WTC11 (cell line): ENCODE results near the gene EMC9. TPM values are rescaled to one million over a fixed set of nuclear protein-coding genes. Genes with fewer than 3 reads are reported as not detected.

Experiments
- ATAC-seq: fragments of 200-7000 bp; cut with Tn5 transposase; 2 replicates; pipeline ENCODE4 v1.10.0; 2021; ENCODE audit warnings: mild to moderate bottlenecking, moderate library complexity
- CTCF ChIA-PET: fragments of 300-600 bp; sonication (Branson Sonifier 250); formaldehyde crosslinking; loops from one replicate; lab custom pipeline; 2021; ENCODE audit warnings: antibody characterized with exemption; lab: Charles Lee
- POLR2A ChIA-PET: fragments of 350-600 bp; sonication (Branson Sonifier 250); formaldehyde crosslinking; loops from one replicate; lab custom pipeline; 2021; ENCODE audit warnings: antibody characterized with exemption; lab: Charles Lee
- DNase-seq: peaks from one replicate; pipeline ENCODE4 v3.0.0; 2021; ENCODE audit warnings: low spot score
- H3K27ac Mint-ChIP-seq: 2 replicates; pipeline ENCODE4 v1.8.0; 2021; ENCODE audit warnings: mixed read lengths
- H3K27me3 Mint-ChIP-seq: 2 replicates; pipeline ENCODE4 v1.8.0; 2021; ENCODE audit warnings: low read depth, mild to moderate bottlenecking, moderate library complexity, mixed read lengths
- H3K36me3 Mint-ChIP-seq: 2 replicates; pipeline ENCODE4 v1.8.0; 2021; ENCODE audit warnings: mixed read lengths
- H3K4me1 Mint-ChIP-seq: 2 replicates; pipeline ENCODE4 v1.8.0; 2022; ENCODE audit warnings: mixed read lengths
- H3K4me3 Mint-ChIP-seq: 2 replicates; pipeline ENCODE4 v1.8.0; 2021; ENCODE audit warnings: mild to moderate bottlenecking, moderate library complexity, mixed read lengths
- H3K9me3 Mint-ChIP-seq: 2 replicates; pipeline ENCODE4 v1.8.0; 2021; ENCODE audit warnings: mixed read lengths
- CREB1 ChIP-seq: sonication (generic); formaldehyde crosslinking; IDR thresholded peaks from 2 replicates; pipeline ENCODE4 v1.8.0; 2023; ENCODE audit warnings: mild to moderate bottlenecking, missing genetic modification reagents
- ESRRA ChIP-seq: sonication (generic); formaldehyde crosslinking; IDR thresholded peaks from 2 replicates; pipeline ENCODE4 v1.8.1; 2022; ENCODE audit warnings: mild to moderate bottlenecking, missing genetic modification reagents, borderline replicate concordance
- GRHL2 ChIP-seq: fragments of 250-450 bp; sonication (Bioruptor Pico); IDR thresholded peaks from 2 replicates; pipeline ENCODE4 v1.8.0; 2022; ENCODE audit warnings: mild to moderate bottlenecking, moderate library complexity; ENCODE audit not compliant: insufficient replicate concordance, severe bottlenecking
- NR3C1 ChIP-seq: sonication (generic); formaldehyde crosslinking; conservative IDR thresholded peaks from 2 replicates; pipeline ENCODE4 v1.8.1; 2023; ENCODE audit warnings: low read depth, mild to moderate bottlenecking, missing genetic modification reagents
- PRRX2 ChIP-seq: fragments of 250-450 bp; sonication (Bioruptor Pico); IDR thresholded peaks from 2 replicates; pipeline ENCODE4 v1.8.0; 2021; ENCODE audit warnings: mild to moderate bottlenecking
- STAT6 ChIP-seq: sonication (generic); formaldehyde crosslinking; conservative IDR thresholded peaks from 2 replicates; pipeline ENCODE4 v1.8.1; 2023; ENCODE audit warnings: mild to moderate bottlenecking, low read depth, missing genetic modification reagents, moderate library complexity
- TEAD1 ChIP-seq: sonication (generic); formaldehyde crosslinking; IDR thresholded peaks from 2 replicates; pipeline ENCODE4 v1.8.0; 2022; ENCODE audit warnings: mild to moderate bottlenecking, missing genetic modification reagents
- ZNF138 ChIP-seq: sonication (generic); formaldehyde crosslinking; conservative IDR thresholded peaks from 2 replicates; pipeline ENCODE4 v1.8.1; 2022; ENCODE audit warnings: mild to moderate bottlenecking, moderate library complexity, missing genetic modification reagents
- ZNF317 ChIP-seq: sonication (generic); formaldehyde crosslinking; IDR thresholded peaks from 2 replicates; pipeline ENCODE4 v1.8.1; 2023; ENCODE audit warnings: low read depth, mild to moderate bottlenecking, moderate library complexity, missing genetic modification reagents, borderline replicate concordance
- ZNF671 ChIP-seq: fragments of 250-450 bp; sonication (Bioruptor Pico); IDR thresholded peaks from 2 replicates; pipeline ENCODE4 v1.8.0; 2021; ENCODE audit warnings: mild to moderate bottlenecking
- total RNA-seq: library from RNA; stranded (reverse); gene quantifications from 3 replicates; pipeline ENCODE4 v1.2.3, GENCODE V29; 2021
- TF ChIP-seq, protein P1 (sequence below): sonication (generic); formaldehyde crosslinking; IDR thresholded peaks from 2 replicates; pipeline ENCODE4 v1.8.1; 2022; ENCODE audit warnings: mild to moderate bottlenecking, moderate library complexity, missing genetic modification reagents
- TF ChIP-seq, protein P2 (sequence below): sonication (generic); formaldehyde crosslinking; IDR thresholded peaks from 2 replicates; pipeline ENCODE4 v1.8.1; 2022; ENCODE audit warnings: missing genetic modification reagents, borderline replicate concordance
- TF ChIP-seq, protein P3 (sequence below): fragments of 250-450 bp; sonication (Bioruptor Pico); IDR thresholded peaks from 2 replicates; pipeline ENCODE4 v1.9.0; 2021; ENCODE audit warnings: moderate library complexity, mild to moderate bottlenecking, inconsistent platforms, borderline replicate concordance

The EMC9 gene
- total RNA-seq, 1 experiment from 2014 or later = 44.4 TPM

DNA sequence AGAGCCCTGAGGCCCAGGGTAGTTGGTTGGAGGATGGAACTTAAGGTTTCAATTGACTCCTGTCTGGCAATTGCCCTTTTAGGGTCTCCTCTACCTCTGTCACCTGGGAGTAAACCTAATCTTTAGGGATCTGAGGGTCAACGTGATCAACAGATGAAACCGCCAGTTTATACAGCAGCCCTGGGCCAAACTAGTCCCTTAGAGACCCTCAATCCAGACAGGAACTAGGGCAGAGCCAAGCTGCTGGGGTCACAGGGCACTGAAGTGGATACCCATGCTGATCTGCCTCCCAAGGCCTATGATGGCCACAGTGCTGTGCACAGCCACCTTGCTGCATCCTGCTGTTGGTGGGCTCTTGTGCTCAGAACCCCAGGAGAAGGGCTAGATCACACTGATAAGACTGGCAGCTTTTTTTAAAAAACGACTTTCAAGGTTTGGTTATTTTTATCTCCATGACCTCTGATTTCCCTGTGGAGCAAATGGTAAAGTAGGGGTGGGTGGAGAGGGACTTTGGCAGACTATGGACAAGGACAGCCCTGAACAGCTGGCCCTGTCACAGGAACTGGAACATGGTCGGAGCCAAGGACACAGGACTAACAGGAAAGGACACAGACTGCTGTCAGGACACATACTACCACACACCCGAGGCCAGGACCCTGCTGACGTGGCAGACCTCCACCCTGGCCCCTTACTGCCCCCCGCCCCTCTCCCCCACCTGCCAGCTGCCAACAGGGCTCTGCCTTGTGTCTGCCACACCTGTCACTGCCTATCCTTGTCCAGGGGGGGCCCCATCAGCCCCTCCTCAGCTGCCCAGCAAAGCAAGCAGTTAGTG, 10.5 kb downstream of the EMC9 start:
- ATAC-seq = no peak
- H3K27me3 Mint-ChIP-seq = no peaks in the 10 kb centered on the region; the same call in 1 of the 2 replicates

DNA sequence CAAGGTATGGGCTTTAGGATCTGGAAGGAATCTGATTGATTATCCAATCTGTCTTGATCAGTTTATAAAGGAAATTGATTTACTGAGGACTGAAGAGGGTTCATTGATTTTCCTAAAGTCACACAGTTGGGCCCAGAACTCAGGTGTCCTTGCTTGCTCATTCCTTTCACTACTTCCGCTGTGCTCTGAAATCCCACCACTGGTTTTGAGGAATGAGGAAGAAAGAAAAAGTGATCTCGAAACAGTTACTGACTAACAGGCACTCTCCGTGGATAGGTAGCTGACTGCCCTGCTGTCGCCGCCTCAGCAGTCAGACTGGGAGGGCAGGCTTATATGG, 11.0 kb downstream of the EMC9 start, which contains the start of gene FITM1:
Gene FITM1, plus strand, starts transcription at position 280 of the 337 bp plus-strand sequence. CDS start 905 bp downstream, outside the sequence.
- H3K27ac Mint-ChIP-seq = 0 out of 2 replicates have a peak within 1 kb of the TSS, but pooled peaks have one; percentile 67
- no peak for ATAC-seq
- H3K27me3 Mint-ChIP-seq = no peaks in the 10 kb centered on the region; the same call in 1 of the 2 replicates
- no peaks in the 10 kb centered on the region for H3K36me3 Mint-ChIP-seq
- TF ChIP-seq STAT6 (CRISPR knock-in tag) = no peak
- no peak within 1 kb of the TSS for H3K4me3 Mint-ChIP-seq
- no peaks in the 10 kb centered on the region for H3K9me3 Mint-ChIP-seq
- ChIA-PET POLR2A (no interaction called here), CTCF (interaction anchor here (1.3 kb wide), 1 partner anchor 31 kb away, joined by 6 read pairs; the partner anchor contains the start of gene IRF9)
- H3K4me1 Mint-ChIP-seq = peaks cover 9% of the 10 kb centered on the region
- DNase-seq = no peak

More for the DNA sequence above, 10.5 kb downstream of the EMC9 start:
- no peaks in the 10 kb centered on the region for H3K36me3 Mint-ChIP-seq
- H3K4me3 Mint-ChIP-seq = no peak overlapping the region
- H3K4me1 Mint-ChIP-seq = peaks cover 10% of the 10 kb centered on the region
- no peak for DNase-seq
- H3K27ac Mint-ChIP-seq = 0 out of 2 replicates have a peak overlapping the region, but pooled peaks have one; percentile 67
- ChIA-PET CTCF (interaction anchor here (3.1 kb wide), 1 partner anchor 22 kb away, joined by 10 read pairs; no protein-coding TSS in a partner anchor), POLR2A (no interaction called here)
- no peaks in the 10 kb centered on the region for H3K9me3 Mint-ChIP-seq
- no peak for TF ChIP-seq PRRX2 (CRISPR knock-in tag)
- TF ChIP-seq, protein P1, sequence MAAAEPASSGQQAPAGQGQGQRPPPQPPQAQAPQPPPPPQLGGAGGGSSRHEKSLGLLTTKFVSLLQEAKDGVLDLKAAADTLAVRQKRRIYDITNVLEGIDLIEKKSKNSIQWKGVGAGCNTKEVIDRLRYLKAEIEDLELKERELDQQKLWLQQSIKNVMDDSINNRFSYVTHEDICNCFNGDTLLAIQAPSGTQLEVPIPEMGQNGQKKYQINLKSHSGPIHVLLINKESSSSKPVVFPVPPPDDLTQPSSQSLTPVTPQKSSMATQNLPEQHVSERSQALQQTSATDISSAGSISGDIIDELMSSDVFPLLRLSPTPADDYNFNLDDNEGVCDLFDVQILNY (CRISPR knock-in tag) = no peak
- no peak for TF ChIP-seq TEAD1 (CRISPR knock-in tag)

- ChIA-PET CTCF (interaction anchor here (1.3 kb wide), 1 partner anchor 32 kb away, joined by 6 read pairs; the partner anchor contains the start of gene IRF9), POLR2A (interaction anchor here (0.8 kb wide), 1 partner anchor 15 kb away, joined by 5 read pairs; the partner anchor contains the start of genes DCAF11 and NRL)
- Mint-ChIP-seq H3K4me1 (peaks cover 4% of the 10 kb centered on the region), H3K4me3 (no peak overlapping the region), H3K36me3 (no peaks in the 10 kb centered on the region), H3K9me3 (no peaks in the 10 kb centered on the region), H3K27ac (no peak overlapping the region), H3K27me3 (no peaks in the 10 kb centered on the region; the same call in 1 of the 2 replicates)
- no peak for ATAC-seq
- TF ChIP-seq ZNF671 (CRISPR knock-in tag) (no peak), ESRRA (CRISPR knock-in tag) (no peak), CREB1 (CRISPR knock-in tag) (no peak), GRHL2 (no peak), NR3C1 (CRISPR knock-in tag) (no peak), ZNF138 (CRISPR knock-in tag) (no peak), ZNF317 (CRISPR knock-in tag) (no peak)
- TF ChIP-seq, protein P2, sequence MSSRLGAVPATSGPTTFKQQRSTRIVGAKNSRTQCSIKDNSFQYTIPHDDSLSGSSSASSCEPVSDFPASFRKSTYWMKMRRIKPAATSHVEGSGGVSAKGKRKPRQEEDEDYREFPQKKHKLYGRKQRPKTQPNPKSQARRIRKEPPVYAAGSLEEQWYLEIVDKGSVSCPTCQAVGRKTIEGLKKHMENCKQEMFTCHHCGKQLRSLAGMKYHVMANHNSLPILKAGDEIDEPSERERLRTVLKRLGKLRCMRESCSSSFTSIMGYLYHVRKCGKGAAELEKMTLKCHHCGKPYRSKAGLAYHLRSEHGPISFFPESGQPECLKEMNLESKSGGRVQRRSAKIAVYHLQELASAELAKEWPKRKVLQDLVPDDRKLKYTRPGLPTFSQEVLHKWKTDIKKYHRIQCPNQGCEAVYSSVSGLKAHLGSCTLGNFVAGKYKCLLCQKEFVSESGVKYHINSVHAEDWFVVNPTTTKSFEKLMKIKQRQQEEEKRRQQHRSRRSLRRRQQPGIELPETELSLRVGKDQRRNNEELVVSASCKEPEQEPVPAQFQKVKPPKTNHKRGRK (CRISPR knock-in tag) = no peak
- TF ChIP-seq, protein P3, sequence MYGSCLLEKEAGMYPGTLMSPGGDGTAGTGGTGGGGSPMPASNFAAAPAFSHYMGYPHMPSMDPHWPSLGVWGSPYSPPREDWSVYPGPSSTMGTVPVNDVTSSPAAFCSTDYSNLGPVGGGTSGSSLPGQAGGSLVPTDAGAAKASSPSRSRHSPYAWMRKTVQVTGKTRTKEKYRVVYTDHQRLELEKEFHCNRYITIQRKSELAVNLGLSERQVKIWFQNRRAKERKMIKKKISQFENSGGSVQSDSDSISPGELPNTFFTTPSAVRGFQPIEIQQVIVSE (CRISPR knock-in tag) = no peak
- DNase-seq = no peak
Measured at GRCh38 chr14:24129410-24129998, 11.9 kb downstream of the EMC9 start.
